ENCODE measurements around the gene SH3PXD2A.

- no peak for TF ChIP-seq ZBTB26 (tag by site-specific recombination; optimal IDR thresholded peaks at IDR 0.05)
- TF ChIP-seq, protein P1, sequence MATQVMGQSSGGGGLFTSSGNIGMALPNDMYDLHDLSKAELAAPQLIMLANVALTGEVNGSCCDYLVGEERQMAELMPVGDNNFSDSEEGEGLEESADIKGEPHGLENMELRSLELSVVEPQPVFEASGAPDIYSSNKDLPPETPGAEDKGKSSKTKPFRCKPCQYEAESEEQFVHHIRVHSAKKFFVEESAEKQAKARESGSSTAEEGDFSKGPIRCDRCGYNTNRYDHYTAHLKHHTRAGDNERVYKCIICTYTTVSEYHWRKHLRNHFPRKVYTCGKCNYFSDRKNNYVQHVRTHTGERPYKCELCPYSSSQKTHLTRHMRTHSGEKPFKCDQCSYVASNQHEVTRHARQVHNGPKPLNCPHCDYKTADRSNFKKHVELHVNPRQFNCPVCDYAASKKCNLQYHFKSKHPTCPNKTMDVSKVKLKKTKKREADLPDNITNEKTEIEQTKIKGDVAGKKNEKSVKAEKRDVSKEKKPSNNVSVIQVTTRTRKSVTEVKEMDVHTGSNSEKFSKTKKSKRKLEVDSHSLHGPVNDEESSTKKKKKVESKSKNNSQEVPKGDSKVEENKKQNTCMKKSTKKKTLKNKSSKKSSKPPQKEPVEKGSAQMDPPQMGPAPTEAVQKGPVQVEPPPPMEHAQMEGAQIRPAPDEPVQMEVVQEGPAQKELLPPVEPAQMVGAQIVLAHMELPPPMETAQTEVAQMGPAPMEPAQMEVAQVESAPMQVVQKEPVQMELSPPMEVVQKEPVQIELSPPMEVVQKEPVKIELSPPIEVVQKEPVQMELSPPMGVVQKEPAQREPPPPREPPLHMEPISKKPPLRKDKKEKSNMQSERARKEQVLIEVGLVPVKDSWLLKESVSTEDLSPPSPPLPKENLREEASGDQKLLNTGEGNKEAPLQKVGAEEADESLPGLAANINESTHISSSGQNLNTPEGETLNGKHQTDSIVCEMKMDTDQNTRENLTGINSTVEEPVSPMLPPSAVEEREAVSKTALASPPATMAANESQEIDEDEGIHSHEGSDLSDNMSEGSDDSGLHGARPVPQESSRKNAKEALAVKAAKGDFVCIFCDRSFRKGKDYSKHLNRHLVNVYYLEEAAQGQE (tag by site-specific recombination; IDR thresholded peaks at IDR 0.05): no peak
- TF ChIP-seq, protein P2, sequence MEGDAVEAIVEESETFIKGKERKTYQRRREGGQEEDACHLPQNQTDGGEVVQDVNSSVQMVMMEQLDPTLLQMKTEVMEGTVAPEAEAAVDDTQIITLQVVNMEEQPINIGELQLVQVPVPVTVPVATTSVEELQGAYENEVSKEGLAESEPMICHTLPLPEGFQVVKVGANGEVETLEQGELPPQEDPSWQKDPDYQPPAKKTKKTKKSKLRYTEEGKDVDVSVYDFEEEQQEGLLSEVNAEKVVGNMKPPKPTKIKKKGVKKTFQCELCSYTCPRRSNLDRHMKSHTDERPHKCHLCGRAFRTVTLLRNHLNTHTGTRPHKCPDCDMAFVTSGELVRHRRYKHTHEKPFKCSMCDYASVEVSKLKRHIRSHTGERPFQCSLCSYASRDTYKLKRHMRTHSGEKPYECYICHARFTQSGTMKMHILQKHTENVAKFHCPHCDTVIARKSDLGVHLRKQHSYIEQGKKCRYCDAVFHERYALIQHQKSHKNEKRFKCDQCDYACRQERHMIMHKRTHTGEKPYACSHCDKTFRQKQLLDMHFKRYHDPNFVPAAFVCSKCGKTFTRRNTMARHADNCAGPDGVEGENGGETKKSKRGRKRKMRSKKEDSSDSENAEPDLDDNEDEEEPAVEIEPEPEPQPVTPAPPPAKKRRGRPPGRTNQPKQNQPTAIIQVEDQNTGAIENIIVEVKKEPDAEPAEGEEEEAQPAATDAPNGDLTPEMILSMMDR (tag by site-specific recombination; IDR thresholded peaks at IDR 0.05): no peak
- TF ChIP-seq FEZF1 (tag by site-specific recombination; IDR thresholded peaks at IDR 0.05): no peak
- no peak for TF ChIP-seq ZNF791 (tag by site-specific recombination; IDR thresholded peaks at IDR 0.05)
- no peak for TF ChIP-seq KLF16 (tag by site-specific recombination; IDR thresholded peaks at IDR 0.05)
- no peak for TF ChIP-seq ZNF624 (tag by site-specific recombination; IDR thresholded peaks at IDR 0.05)
- no peak for TF ChIP-seq ZNF274 (IDR thresholded peaks at IDR 0.05; ENCODE audit: low read length)
- TF ChIP-seq ZNF274 (tag by site-specific recombination; IDR thresholded peaks at IDR 0.05; ENCODE audit: borderline replicate concordance): no peak
- TF ChIP-seq, protein P3, sequence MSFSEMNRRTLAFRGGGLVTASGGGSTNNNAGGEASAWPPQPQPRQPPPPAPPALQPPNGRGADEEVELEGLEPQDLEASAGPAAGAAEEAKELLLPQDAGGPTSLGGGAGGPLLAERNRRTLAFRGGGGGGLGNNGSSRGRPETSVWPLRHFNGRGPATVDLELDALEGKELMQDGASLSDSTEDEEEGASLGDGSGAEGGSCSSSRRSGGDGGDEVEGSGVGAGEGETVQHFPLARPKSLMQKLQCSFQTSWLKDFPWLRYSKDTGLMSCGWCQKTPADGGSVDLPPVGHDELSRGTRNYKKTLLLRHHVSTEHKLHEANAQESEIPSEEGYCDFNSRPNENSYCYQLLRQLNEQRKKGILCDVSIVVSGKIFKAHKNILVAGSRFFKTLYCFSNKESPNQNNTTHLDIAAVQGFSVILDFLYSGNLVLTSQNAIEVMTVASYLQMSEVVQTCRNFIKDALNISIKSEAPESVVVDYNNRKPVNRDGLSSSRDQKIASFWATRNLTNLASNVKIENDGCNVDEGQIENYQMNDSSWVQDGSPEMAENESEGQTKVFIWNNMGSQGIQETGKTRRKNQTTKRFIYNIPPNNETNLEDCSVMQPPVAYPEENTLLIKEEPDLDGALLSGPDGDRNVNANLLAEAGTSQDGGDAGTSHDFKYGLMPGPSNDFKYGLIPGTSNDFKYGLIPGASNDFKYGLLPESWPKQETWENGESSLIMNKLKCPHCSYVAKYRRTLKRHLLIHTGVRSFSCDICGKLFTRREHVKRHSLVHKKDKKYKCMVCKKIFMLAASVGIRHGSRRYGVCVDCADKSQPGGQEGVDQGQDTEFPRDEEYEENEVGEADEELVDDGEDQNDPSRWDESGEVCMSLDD (tag by site-specific recombination; IDR thresholded peaks at IDR 0.05): 0 out of 2 replicates have a peak, but pooled peaks have one; percentile 44
- no peak for TF ChIP-seq ZNF350 (tag by site-specific recombination; IDR thresholded peaks at IDR 0.05)
Measured at GRCh38 chr10:103692436-103692951, 162.9 kb downstream of the SH3PXD2A start.
